Activated CD8-positive, alpha-beta memory T cell treated with anti-CD3 and anti-CD28 coated beads, Interleukin-2, amount 50 U/mL, for 1 hour (primary cell): ENCODE results near the gene GRIK4.
"Not testable (repeated sequence)": the region's sequence is repeated elsewhere in the genome, so short reads cannot be mapped to it uniquely, and the experiment has no call there.

ENCODE experiments used
- DNase-seq: peaks from one replicate; pipeline ENCODE4 v3.0.0-alpha.2; 2020; ENCODE audit errors: extremely low read depth

The GRIK4 gene

DNA sequence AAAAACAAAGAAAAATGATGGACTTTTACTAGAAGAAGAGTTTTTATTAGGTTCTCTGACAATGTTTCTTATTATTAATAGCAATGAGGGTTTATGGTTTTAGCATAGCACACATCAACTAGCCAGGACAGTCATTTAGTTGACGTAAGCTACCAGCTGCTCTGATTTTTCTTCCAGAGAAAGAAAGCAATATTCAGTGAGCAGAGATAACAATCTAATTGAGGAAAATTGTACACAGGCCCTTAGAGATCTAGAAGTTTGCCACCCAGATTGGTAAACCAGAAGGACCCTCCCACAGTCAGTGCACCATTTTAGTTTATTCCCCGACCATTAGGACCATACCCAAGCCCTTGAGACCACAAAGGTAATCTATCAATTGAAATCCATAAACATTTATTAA is 483.6 kb downstream of the GRIK4 start:
- DNase-seq: no peak

DNA sequence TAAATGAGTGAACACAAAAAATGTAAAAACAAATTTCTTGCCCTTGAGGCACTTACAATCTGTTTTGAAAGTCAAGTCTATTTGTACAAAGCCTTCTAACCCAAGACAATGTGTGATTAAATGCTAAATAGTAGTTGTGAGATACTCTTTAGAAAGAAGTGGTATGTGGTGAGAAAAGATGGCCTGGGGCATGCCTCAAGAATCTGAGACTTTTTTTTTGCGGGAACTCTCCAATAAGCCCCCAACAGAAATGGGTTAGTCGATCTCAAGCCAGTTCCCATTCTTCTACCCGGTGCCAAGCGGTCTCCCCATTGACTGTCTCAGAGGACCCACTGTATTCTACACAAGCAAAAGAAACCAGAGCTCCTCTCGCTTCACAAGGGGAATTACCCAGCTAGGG is 485.4 kb downstream of the GRIK4 start:
- DNase-seq: no peak

DNA sequence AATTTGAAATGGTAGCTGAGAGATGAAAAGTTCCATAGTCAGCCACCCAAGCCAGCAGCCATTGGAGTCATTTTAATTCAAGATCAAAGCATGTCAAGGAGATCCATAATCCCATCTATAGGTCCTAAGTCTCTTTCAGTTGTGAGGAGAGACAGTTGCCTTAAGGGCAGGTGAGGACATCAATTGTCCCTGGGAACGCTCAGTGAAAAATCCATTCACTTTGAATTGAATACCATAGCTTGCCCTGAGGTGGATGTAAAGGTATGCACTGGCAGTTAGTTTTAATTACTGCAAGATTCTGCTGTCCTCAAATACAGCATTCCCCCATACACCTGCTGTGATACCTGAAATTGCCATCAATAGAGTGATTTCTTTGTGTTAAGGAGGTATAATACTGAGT is 487.0 kb downstream of the GRIK4 start:
- no peak for DNase-seq

DNA sequence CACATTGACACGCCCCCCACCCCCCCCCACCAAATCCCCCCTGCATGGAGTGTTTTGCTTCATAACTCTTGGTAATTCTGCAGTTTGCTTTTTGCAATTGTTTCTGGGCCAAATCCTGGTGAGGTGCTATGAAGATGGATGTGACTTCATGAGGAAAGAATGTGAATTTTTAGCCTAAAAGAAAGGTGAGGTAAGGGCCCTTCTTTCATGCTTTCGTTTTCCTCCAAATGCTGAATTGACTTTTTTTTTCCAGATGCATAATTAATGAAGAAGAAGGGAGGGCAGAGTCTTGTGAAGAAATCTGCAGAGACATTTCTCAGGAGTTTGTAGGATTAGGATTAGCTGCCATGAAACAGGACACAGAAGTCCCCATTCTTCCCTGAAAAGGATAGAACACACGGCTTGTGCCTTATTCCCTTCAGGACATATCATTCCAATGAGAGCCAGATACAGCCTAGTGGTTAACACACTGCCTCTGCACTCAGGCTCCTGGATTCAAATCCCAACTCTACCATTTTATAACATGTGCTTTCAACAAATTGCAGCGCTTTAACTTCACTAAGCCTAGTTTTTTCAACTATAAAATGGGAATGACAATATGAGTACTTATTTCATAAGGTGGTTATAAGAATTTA is 492.8 kb downstream of the GRIK4 start:
- no peak for DNase-seq

DNA sequence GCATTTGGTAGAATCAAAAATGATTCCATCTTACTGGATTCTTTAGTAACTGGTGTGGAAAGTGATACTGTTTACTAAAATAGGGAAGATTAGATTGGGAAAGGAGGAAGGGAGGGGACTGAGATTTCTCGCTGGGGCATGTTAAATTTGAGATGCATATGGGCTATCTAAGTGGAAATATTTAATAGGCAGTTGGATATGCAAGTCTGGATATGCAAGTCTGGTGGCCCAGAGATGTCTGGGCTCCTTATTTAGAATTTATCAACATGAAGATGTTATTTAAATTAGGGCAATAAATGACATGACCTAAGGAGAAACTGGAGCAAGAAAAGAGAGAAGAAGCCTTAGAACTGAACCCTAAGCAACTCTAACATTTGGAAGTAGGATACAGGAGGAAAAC is 495.4 kb downstream of the GRIK4 start:
- DNase-seq: no peak

DNA sequence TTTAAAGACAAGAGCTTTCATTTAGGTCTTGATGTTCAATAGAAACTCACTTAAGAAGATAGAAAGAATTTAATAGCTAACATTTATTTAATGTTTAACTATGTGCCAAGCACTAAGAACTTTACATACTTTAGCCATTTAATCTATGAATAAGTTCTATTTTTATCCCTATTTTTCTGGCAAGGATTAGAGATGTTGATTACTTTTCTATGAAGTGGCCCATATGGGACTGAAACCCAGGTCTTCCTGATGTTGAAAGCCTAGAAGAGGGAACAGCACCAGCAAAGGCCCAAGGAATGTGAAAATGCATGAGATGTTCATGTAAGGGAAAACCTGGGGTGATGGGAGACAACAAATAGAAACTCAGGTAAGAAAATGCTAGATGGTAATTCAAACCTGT is 497.0 kb downstream of the GRIK4 start:
- no peak for DNase-seq

DNA sequence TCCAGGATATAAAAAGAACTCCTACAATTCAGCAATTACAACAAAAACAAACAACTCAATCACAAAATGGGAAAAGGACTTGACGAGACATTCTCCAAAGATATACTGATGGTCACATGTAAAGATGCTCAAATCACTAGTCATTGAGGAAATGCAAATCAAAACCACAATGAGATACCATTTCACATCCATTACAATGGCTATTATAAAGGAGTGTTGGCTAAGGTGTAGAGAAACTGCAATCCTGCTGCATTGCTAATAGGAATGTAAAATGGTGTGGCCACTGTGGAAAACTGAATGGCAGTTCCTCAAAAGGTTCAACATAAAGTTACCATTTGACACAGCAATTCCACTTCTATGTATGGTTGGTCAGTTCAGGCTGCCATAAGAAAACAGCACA is 500.5 kb downstream of the GRIK4 start:
- no peak for DNase-seq

DNA sequence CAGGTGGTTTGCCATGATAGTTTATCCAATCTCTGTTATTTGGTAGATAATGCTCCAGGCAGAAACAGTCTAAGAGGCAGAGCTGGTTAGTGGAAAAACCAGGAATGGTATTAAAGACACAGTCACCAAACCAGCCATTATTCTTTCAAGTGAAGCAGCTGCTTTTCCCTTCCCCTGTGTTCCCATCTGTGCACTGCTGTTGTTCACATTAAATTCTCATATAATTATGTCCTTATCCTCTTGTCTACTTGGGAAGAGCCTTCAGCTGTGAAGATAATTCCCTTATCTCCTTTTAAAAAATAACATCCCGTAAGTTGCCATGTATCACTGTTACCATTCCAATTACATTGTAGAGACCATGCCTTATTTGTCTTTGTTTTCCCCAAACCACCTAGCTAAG is 507.2 kb downstream of the GRIK4 start:
- no peak for DNase-seq

DNA sequence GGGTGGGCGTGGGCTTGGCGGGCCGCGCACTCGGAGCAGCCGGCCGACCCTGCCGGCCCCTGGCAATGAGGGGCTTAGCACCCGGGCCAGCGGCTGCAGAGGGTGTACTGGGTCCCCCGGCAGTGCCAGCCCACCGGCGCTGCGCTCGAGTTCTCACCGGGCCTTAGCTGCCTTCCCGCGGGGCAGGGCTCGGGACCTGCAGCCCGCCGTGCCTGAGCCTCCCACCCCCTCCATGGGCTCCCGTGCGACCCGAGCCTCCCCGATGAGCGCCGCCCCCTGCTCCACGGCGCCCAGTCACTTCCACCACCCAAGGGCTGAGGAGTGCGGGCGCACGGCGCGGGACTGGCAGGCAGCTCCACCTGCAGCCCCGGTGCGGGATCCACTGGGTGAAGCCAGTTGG is 510.2 kb downstream of the GRIK4 start:
- DNase-seq: not testable (repeated sequence)

DNA sequence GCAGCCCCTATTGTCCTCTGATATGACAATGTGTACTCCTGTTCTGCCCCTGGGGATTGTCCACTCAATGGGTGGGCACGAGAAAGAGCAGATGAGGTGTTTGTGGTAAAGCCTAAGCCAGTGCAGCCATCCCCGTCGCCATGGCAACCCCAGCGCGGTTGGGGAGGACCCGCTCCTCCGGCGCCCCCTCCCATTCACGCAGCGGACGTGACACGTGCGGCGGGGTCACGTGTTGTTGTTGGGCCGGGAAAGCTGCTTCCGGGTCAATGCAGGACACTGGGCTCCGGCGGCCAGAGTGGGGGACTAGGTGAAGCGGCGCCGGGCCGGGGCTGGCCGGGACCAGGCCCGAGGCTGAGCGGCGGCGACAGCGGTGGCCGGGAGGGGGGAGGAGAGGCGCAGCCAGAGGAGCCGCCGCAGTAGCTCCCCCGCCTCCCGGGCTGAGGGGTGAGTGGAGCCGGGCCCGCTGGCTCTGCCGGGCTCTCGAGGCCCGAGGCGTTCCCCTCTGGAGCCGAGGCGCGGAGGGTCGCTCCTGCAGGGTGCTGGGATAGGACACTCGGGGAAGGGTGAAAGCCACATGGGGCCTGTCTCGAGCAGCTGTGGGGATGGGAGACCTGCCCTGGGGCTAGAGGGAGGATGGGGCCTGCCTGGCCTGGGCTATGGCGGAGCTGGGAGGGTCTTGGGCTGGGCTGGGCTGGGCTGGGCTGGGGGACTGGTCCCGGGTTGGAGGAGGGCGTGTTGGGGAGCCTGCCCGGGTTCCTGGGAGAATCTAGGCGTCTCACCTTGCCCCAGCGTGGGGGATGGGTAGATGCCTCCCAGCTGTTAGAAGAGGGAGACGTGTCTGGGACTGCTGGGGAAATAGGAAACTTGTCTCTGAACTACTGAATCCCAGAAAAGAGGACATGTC is 512.6 kb downstream of the GRIK4 start, which contains the start of gene TBCEL:
TSS of gene TBCEL (plus strand) at position 255 of the 904 bp plus-strand sequence. CDS start 21,589 bp downstream, outside the sequence.
- peak; percentile 50 for DNase-seq

DNA sequence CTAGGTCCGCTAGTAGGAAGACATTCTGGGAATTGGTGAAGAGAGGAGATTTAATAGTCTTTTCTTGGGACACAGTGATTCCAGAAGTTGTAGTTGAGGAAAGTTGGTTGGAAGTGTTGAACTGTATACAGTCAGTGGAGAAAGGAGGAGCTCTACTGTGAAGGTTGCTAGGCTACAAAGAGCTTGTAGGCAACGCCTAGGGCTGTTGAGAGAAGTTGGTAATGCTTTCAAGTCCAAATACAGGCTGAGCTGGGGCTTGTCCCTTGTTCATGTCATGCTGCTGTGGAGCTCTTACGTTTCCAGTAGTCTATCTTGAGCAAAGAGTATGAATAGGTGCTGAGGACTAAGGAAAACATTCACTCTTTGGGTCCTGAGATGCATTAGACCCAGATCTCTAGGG is 513.4 kb downstream of the GRIK4 start:
- no peak for DNase-seq

DNA sequence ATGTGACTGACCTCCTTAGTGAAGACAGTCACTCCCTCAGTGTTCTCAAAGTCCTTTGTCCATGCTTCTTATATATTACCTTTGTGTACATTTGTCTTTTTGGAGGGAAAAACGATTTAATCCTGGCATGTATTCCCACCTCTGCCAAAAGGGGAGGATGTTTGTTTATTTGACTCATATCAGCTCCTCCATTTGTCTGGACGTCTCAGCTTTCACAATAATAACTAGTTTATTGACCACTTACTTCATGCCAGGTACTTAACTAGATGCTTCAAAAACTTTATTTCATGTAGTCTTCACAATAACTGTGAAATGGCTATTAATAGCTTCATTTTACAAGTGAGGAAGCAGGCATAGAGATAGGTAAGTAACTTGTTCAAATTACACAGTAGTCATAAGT is 517.6 kb downstream of the GRIK4 start:
- DNase-seq: no peak

DNA sequence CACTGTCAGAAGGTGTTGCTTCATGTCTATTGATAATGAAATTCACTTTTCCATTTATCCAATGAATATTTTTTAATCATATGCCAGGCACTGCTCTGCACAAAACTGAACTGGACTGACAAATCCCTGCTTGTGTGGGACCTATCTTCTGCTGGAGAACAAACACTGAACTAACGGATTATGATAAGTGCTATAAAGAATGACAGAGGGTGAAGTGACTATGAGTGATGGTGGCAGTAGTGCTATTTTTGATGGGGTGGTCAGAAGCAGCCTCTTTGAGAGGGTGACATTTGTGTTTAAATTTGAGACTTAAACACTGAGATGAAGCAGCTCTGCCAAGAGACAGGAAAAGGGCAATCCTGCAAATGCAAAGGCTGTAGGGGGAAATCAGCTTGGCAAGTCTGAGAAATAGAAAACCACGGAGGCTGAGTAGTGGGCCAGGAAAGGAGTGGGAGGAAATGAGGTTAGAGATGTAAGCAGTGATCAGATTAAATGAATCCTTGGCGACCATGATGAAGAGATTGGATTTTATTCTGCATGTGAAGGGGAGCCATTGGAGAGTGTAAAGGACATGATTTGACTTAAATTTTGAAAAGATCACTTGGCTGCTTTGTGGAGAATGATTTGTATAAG is 518.4 kb downstream of the GRIK4 start:
- no peak for DNase-seq

DNA sequence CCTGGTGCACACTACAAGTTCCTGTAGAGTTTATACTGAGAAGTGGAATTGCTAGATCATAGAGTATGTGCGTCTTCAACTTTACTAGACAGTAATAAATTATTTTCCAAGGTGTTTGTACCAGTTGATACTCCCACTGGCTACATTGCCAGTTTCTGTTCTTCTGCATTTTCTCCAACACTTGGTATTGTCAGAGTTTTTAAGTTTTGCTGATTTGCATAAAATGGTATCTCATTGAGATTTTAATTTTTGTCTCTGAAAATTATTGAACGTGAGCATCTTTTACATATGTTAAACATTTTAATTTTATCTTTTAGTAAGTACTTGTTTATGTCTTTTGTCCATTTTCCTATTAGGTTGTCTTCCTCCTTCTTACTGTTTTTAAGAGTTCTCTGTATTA is 519.6 kb downstream of the GRIK4 start:
- DNase-seq: no peak

DNA sequence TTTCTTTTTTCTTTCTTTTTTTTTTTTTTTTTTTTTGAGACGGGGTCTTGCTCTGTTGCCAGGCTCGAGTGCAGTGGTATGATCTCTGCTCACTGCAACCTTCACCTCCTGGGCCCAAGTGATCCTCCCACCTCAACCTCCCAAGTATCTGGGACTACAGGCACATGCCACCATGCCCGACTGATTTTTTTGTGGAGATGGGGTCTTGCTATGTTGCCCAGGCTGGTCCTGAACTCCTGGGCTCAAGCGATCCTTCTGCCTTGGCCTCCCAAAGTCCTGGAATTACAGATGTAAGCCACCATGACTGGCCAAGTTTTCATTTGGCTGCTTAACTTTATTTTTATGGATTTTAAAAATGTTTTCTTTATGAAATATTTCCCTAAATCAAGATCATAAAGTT is 520.1 kb downstream of the GRIK4 start:
- not testable (repeated sequence) for DNase-seq

DNA sequence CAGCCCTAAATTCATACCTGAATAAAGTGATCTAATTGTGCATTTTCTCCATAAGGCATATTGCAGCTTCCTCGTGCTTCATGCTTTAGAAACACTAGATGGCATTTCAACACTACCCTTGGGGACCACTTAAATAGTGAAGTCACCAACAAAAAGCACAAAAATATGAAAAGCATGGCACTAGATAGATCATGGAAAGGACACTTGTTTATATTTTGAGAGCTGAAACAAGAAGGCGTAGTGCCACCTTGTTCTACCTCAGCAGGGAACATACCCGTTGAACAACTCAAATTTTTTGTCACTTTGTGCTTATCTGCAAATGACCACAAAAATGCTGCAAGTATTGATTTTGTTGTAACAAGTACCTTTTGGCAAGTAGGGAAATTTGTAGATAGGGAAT is 521.0 kb downstream of the GRIK4 start:
- no peak for DNase-seq

DNA sequence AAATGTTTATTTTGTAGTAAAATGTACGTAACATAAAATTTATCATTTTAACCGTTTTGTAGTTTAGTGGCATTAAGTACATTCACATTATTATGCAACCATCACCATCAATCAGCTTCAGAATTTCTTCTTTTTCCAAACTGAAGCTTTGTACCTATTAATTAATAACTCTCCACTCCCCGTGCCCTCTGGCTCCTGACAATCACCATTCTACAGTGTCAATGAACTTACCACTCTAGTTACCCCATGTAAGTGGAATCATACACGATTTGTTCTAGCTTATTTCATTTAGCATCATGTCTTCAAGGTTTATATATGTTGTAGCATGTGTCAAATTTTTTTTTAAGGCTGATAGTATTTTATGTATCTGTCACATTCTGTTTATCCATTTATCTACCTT is 522.1 kb downstream of the GRIK4 start:
- no peak for DNase-seq

DNA sequence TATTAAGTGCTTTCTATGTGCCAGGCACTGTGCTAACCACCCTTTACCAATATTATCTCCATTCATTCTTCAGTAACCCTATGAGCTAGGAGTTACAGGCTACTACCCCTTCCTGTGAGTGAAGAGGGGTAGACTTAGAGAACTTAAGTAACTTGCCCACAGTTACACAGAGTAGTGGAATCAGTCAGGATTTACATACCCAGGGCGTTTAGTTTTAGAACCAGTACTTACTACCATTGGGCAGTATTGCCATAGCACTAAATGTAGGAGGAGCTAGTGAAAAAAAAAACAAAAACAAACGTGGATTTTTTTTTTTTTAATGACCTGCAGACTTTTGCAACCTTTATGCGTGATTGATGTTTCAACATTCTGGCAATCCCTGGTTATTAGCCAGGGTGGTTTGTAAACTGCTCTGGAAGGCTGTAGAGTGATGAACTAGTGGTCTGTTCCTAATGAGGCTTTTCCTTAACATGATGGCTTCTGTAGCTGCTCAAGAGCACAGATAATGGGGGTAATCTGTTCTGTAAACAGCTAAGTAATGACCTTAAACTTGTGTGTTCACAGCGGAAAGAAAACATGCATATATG is 523.7 kb downstream of the GRIK4 start:
- DNase-seq: no peak

DNA sequence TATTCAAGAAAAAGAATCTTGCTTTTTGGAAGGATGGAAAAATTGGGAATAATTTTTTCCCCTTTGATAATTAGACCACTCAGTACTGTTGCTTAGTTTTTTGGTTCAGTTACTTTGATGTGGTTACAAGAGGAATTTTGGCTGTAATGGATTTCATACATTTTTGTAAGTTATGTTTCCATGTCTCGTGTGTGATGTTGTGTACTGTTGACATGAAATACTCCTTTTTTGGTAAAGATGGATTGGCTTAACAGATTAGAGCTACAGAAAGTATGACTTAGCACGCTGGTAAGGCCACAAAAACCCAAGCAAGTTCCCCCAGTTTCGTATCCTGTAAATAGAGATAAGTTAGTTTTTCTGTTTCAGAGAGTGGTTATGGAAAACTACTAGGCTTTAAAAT is 524.2 kb downstream of the GRIK4 start:
- DNase-seq: no peak

DNA sequence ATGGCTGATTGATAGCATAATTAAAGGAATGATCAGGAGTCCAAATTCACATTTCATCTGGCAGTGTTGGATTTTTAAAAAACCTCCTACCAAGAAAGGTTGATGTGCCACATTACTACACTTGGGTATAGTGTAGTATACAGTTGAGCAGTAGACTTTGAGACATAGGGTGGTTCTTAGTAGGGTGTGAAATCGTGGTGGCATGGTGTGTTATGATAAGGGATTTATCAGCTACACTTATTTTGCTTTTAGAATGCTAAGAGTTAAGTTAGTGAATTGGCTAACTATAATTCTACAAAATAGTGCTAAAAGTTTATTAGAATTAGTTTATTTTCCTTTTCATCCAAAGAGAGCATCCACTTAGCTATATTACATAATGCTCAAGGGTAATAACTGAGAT is 525.5 kb downstream of the GRIK4 start:
- no peak for DNase-seq
